GM12874 (cell line): ENCODE results near the gene BACE1-AS.

Source experiments
- CTCF ChIP-seq: IDR thresholded peaks from 2 replicates; pipeline ENCODE4 v1.5.1; 2011; ENCODE audit warnings: low read depth, mild to moderate bottlenecking, control low read depth, low read length, moderate library complexity; ENCODE audit not compliant: insufficient read depth

Gene BACE1-AS

DNA sequence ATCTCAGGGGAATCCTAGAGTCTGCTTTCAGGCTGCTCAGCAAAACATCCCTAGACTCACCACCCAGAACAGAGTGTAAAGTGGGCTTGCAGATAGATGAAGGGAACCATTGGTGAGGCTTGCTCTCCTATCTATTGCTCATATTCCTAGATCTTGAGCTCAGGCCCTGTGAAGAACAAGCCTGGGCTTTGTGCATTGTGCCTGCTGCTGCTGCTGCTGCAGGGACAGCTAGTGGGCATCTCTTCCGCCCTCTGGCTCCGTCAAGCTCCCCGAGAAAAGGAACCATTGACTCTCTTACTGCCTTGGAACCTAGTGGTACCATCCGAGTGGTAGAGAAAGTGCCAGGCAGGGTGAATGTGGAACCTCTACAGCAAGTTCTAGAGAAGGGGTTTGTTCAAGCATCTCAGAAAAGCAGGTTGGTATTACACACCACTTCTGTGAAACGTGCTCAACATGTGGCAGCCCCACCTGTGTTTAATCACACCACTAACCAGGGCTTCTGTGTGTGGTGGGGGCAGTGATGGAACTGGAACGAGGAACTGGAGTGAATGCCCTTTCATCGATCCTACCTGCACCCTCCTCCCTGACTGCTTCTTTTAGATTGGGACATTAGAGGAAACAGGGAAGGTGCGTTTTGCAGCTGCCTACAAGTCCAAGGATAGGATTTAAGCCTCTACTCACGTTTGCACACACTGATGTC lies 4.4 kb downstream of the BACE1-AS start:
- TF ChIP-seq CTCF, result no peak

DNA sequence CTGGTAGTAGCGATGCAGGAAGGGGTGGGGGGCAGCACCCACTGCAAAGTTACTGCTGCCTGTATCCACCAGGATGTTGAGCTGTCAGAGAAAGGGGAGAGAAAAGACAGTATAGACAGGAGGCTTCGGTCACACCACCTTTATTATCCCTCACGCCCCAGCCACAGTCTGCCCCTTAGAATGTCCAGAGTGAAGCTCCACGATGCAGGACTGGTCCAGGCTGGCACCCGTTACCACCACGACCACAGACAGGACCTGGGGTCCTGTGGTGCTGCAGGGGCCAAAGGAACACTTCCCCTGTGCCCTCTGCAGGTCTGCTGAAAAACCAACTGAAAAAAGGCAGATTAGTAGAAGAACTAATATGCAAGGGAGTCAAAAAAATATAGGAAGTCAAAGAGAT lies 5.7 kb downstream of the BACE1-AS start:
- no peak for TF ChIP-seq CTCF

DNA sequence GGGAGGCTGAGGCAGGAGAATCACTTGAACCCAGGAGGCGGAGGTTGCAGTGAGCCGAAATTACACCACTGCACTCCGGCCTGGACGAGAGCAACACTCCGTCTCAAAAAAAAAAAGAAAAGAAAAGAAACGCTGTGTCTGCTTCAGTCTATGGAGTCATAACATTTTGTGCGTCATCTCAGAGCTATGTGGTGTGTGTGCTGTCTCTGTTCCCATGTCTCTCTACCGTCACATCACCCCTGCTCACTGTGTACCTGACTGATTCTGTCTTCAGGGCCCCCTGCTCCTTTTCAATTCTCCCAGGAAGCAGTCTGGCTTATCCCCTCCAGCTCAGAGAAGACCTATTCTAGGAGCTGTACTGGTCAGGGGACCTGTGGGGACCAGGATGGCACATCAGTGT lies 7.0 kb downstream of the BACE1-AS start:
- no peak for TF ChIP-seq CTCF

DNA sequence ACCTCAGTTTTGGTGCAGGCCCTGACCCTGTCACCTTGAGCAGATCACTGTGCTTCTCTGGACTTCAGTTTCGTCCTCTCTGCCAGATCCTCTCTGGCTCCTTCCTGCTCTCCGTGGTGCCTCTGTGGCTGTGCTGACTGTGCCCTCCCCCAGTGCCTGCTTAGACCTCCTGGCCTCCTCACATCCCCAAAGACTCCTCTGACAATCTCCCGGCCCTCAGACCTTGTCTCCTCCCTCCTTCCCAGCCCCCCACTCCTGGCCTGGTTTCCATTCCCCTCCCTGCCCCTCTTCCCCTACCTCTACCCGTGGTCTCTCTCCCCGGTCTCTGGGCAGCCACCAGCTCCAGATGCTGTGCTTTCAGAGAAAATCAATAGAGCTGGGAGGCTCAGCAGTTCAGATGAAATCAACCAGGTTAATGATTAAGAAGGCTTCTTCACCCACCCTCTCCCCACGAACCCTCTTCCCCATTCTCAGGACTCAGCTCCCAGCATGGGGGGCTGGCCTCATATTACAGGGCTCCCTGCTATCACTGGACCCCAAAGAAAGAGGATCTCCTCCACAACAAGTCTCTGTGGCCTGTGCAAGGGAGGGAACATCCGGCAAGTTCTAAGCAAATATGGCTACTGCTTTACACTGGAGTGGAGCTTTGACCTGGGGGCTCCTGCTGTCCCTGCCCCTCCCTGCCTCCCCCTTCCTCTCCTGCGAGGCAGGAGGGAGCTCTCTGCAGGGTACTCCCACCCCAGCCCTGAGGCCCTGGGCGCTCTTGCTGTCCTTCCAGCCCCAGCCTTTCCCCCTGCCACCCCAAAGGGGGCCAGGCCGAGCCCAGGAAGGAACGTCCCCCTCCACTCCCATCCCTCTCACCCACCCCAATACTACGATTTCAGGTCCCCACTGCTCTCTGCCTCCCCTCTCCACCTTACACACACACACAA lies 8.5 kb downstream of the BACE1-AS start:
- TF ChIP-seq CTCF, result no peak

GRCh38 chr11:117300283-117300663 lies 9.1 kb downstream of the BACE1-AS start:
- TF ChIP-seq CTCF, result no peak

DNA sequence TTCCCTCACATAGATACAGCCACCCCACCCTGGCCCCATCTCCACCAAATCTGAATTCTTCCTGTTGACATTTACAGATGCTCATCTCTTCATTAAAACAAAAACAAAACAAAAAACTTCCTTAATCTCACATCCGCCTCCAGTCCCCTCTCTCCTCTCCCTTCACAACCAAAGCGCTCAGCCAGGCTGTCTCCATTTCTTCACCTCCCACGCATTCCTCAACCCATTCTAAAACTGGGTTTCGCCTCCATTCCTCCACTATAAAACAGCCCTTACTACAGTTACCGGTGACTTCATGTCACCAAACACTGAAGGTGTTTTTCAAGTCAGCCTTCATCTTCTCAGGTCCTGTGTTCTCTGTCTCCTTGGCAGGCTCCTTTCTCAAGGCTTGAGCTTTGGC lies 9.6 kb downstream of the BACE1-AS start:
- no peak for TF ChIP-seq CTCF

- no peak for TF ChIP-seq CTCF
Observed at GRCh38 chr11:117302228-117302627, 11.1 kb downstream of the BACE1-AS start.
